22Rv1 (cell line): ENCODE measurements around the gene MDM4.

Experiments
- ZFX ChIP-seq: fragments of 450-650 bp; IDR thresholded peaks from 2 replicates; pipeline ENCODE4 v1.6.1; 2017; ENCODE audit warnings: antibody characterized with exemption, borderline replicate concordance
- TF ChIP-seq, protein P1 (sequence below): fragments of 450-650 bp; IDR thresholded peaks from 2 replicates; pipeline ENCODE4 v1.5.1; 2017; ENCODE audit warnings: mild to moderate bottlenecking

DNA sequence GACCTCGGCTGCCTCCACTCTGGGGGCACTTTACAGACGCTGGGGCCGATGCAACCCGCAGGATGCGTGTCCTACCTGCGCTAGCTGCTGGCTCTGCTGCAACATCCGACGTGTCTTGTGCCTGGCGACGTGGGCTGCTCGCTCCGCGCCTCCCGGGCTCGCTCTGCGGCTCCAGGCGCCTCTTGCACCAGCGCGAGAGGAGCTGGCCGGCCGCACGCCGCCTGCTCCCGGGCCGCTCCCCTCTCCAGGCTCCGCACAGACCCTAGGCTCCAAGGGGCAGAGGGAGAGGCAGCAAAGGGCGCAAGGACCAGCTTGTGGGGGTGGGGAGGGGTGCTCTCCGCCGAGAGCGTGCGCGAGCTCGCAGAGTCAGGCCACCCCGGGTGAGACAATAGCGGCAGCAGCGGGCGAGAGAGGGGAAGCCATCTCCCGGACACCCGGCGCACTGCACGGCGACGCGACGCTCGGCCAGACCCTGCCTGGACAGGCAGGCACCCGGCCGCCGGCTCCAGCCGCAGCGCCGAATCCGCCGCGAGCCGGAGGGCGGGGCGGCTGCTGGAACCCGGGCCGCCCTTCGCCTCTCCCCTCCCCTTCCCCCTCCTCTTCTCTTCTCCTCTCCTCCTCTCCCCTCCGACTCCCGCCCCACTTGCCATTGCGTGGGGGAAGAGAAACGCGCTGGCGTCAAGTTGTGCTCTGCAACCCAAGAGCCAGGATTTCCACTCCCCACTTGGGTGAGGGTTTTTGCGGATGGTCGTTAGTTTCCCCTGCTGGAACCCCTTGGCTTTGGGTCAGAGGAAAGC, 21.7 kb upstream of the MDM4 start, which contains the start of gene PIK3C2B:
- TF ChIP-seq, protein P1, sequence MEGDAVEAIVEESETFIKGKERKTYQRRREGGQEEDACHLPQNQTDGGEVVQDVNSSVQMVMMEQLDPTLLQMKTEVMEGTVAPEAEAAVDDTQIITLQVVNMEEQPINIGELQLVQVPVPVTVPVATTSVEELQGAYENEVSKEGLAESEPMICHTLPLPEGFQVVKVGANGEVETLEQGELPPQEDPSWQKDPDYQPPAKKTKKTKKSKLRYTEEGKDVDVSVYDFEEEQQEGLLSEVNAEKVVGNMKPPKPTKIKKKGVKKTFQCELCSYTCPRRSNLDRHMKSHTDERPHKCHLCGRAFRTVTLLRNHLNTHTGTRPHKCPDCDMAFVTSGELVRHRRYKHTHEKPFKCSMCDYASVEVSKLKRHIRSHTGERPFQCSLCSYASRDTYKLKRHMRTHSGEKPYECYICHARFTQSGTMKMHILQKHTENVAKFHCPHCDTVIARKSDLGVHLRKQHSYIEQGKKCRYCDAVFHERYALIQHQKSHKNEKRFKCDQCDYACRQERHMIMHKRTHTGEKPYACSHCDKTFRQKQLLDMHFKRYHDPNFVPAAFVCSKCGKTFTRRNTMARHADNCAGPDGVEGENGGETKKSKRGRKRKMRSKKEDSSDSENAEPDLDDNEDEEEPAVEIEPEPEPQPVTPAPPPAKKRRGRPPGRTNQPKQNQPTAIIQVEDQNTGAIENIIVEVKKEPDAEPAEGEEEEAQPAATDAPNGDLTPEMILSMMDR, result peak; percentile 76
- TF ChIP-seq ZFX, result no peak
